HepG2 (cell line): ENCODE data around the gene RAB34. TPM values are rescaled to one million over a fixed set of nuclear protein-coding genes. Genes with fewer than 3 reads are reported as not detected.
A peak's percentile ranks its signal among the peaks of the same experiment; 100 is the strongest.

ENCODE experiments used
- AKNA ChIP-seq: sonication (generic); formaldehyde crosslinking; IDR thresholded peaks from 2 replicates; pipeline ENCODE4 v1.4.0; 2020; ENCODE audit warnings: missing genetic modification reagents, borderline replicate concordance
- ATAD3A ChIP-seq: sonication (generic); formaldehyde crosslinking; IDR thresholded peaks from 2 replicates; pipeline ENCODE4 v1.4.0; 2020; ENCODE audit warnings: missing genetic modification reagents
- CBFB ChIP-seq: sonication (generic); formaldehyde crosslinking; IDR thresholded peaks from 2 replicates; pipeline ENCODE4 v1.4.0; 2020; ENCODE audit warnings: missing genetic modification reagents
- HES4 ChIP-seq: sonication (generic); formaldehyde crosslinking; IDR thresholded peaks from 2 replicates; pipeline ENCODE4 v1.9.0; 2021; ENCODE audit warnings: mild to moderate bottlenecking, missing genetic modification reagents, borderline replicate concordance
- HMG20B ChIP-seq: conservative IDR thresholded peaks from 2 replicates; pipeline ENCODE4 v1.6.1; 2016; ENCODE audit warnings: missing genetic modification reagents, missing compliant biosample characterization
- IRF1 ChIP-seq: sonication (generic); formaldehyde crosslinking; IDR thresholded peaks from 2 replicates; pipeline ENCODE4 v1.4.0; 2020; ENCODE audit warnings: low read depth, mild to moderate bottlenecking, missing genetic modification reagents
- NCOA5 ChIP-seq: sonication (generic); formaldehyde crosslinking; IDR thresholded peaks from 2 replicates; pipeline ENCODE4 v1.4.0; 2020; ENCODE audit warnings: missing genetic modification reagents
- RAD51 ChIP-seq: fragments of 450-650 bp; IDR thresholded peaks from 2 replicates; pipeline ENCODE4 v1.6.1; 2016; ENCODE audit warnings: borderline replicate concordance
- SETDB1 ChIP-seq: sonication (generic); formaldehyde crosslinking; IDR thresholded peaks from 2 replicates; pipeline ENCODE4 v1.5.1; 2020; ENCODE audit warnings: missing genetic modification reagents, mild to moderate bottlenecking, borderline replicate concordance
- SIN3B ChIP-seq: fragments of 150-350 bp; IDR thresholded peaks from 2 replicates; pipeline ENCODE4 v1.6.1; 2014; ENCODE audit warnings: low read length
- SNRNP70 ChIP-seq: fragments of 200-400 bp; formaldehyde crosslinking; IDR thresholded peaks from 2 replicates; pipeline ENCODE4 v1.6.1; 2017; ENCODE audit warnings: mild to moderate bottlenecking, low read depth, low read length, moderate library complexity
- ZNF18 ChIP-seq: sonication (generic); formaldehyde crosslinking; IDR thresholded peaks from 2 replicates; pipeline ENCODE4 v1.8.0; 2022; ENCODE audit warnings: mild to moderate bottlenecking, missing genetic modification reagents; ENCODE audit not compliant: insufficient replicate concordance
- ZNF230 ChIP-seq: sonication (generic); formaldehyde crosslinking; IDR thresholded peaks from 2 replicates; pipeline ENCODE4 v1.4.0; 2020; ENCODE audit warnings: mild to moderate bottlenecking, missing genetic modification reagents
- ZNF333 ChIP-seq: sonication (generic); formaldehyde crosslinking; IDR thresholded peaks from 2 replicates; pipeline ENCODE4 v1.4.0; 2020; ENCODE audit warnings: mild to moderate bottlenecking, missing genetic modification reagents, borderline replicate concordance
- ZNF34 ChIP-seq: sonication (generic); formaldehyde crosslinking; IDR thresholded peaks from 2 replicates; pipeline ENCODE4 v1.4.0; 2020; ENCODE audit warnings: mild to moderate bottlenecking, missing genetic modification reagents, borderline replicate concordance
- ZNF552 ChIP-seq: sonication (generic); formaldehyde crosslinking; IDR thresholded peaks from 2 replicates; pipeline ENCODE4 v1.9.0; 2022; ENCODE audit warnings: missing genetic modification reagents, mild to moderate bottlenecking, borderline replicate concordance
- ZNF574 ChIP-seq: sonication (generic); formaldehyde crosslinking; IDR thresholded peaks from 2 replicates; pipeline ENCODE4 v1.4.0; 2020; ENCODE audit warnings: missing genetic modification reagents
- ZNF790 ChIP-seq: sonication (generic); formaldehyde crosslinking; IDR thresholded peaks from 2 replicates; pipeline ENCODE4 v1.8.0; 2022; ENCODE audit warnings: missing genetic modification reagents, mild to moderate bottlenecking, borderline replicate concordance
- polyA plus RNA-seq, 8 experiments: library from polyadenylated mRNA; depleted of rRNA in 3 of 8; stranded (reverse) in 7 of 8; unstranded in 1 of 8; fragments of >200 nt; fragmentation: Illumina TruSeq in 4 of 8; extraction: Trizol in 4 of 8; gene quantifications; 2 replicates each; pipeline versions ENCODE4 v1.2.1 to v1.2.3, GENCODE V29; 2011 to 2016; ENCODE audit warnings: low read depth in 4 of 8, missing spikeins in 1 of 8, mixed read lengths in 1 of 8; ENCODE audit not compliant: insufficient read depth in 1 of 8
- total RNA-seq, 5 experiments: library from RNA; depleted of rRNA; stranded (reverse); fragments of >200 nt; fragmentation: Illumina TruSeq; extraction: Trizol; gene quantifications; 2 replicates each; pipeline ENCODE4 v1.2.3, GENCODE V29; 2016; ENCODE audit warnings: low read depth in 1 of 5

RAB34 gene
- total and polyA plus RNA-seq, 2 of the 13 experiments (the other 11 are each of a cell fraction or from before 2014, with no cell fraction given), result 0.49 TPM; not detected in 1

- TF ChIP-seq ZNF574 (0 out of 2 replicates have a peak, but pooled peaks have one; percentile 65), ZNF34 (CRISPR knock-in tag) (no peak; the same call in 1 of the 2 replicates), HMG20B (peak; percentile 73), SIN3B (no peak), ZNF790 (CRISPR knock-in tag) (no peak), AKNA (CRISPR knock-in tag) (no peak), ZNF333 (no peak), HES4 (CRISPR knock-in tag) (no peak), CBFB (CRISPR knock-in tag) (no peak), SETDB1 (CRISPR knock-in tag) (no peak), ZNF230 (peak; percentile 17; the same call in 1 of the 2 replicates), ZNF552 (CRISPR knock-in tag) (peak; percentile 45; the same call in 1 of the 2 replicates), RAD51 (no peak), NCOA5 (no peak), IRF1 (no peak), ATAD3A (no peak), SNRNP70 (no peak), ZNF18 (CRISPR knock-in tag) (no peak)
These were observed 27.5 kb upstream of the RAB34 start (continued) for GRCh38 chr17:28744972-28745785.
